K562 (cell line): ENCODE data around the gene PTPRZ1. TPM values are rescaled to one million over a fixed set of nuclear protein-coding genes. Genes with fewer than 3 reads are reported as not detected.

Experiments used
- ATF7 ChIP-seq: fragments of 450-650 bp; IDR thresholded peaks from 2 replicates; pipeline ENCODE4 v1.7.1; 2014; ENCODE audit warnings: mild to moderate bottlenecking, moderate library complexity
- MAFG ChIP-seq: fragments of 450-650 bp; conservative IDR thresholded peaks from 2 replicates; pipeline ENCODE4 v1.6.1; 2016; ENCODE audit warnings: missing genetic modification characterization, missing compliant biosample characterization
- MEF2A ChIP-seq: IDR thresholded peaks from 2 replicates; pipeline ENCODE4 v1.6.1; 2011; ENCODE audit warnings: low read depth, mild to moderate bottlenecking, low read length, moderate library complexity; ENCODE audit not compliant: control insufficient read depth
- SUPT5H ChIP-seq: fragments of 450-650 bp; IDR thresholded peaks from 2 replicates; pipeline ENCODE4 v1.6.1; 2016
- ZNF212 ChIP-seq: fragments of 450-650 bp; formaldehyde crosslinking; IDR thresholded peaks from 2 replicates; pipeline ENCODE4 v1.4.0; 2020; ENCODE audit warnings: mild to moderate bottlenecking
- polyA plus RNA-seq, 8 experiments: library from polyadenylated mRNA; depleted of rRNA in 4 of 8; stranded (reverse) in 5 of 8; unstranded in 3 of 8; fragments of >200 nt; fragmentation: Nextera tagmentation in 2 of 8; fragmentation: Illumina TruSeq in 1 of 8; extraction: Ambion mirVana in 2 of 8; extraction: Trizol in 1 of 8; gene quantifications; 2 replicates each; pipeline versions ENCODE4 v1.2.1 to v1.2.3, GENCODE V29; 2011 to 2014; ENCODE audit warnings: inconsistent platforms in 1 of 8, missing spikeins in 1 of 8
- total RNA-seq, 7 experiments: library from RNA; depleted of rRNA in 6 of 7; stranded (reverse); fragments of >200 nt in 6 of 7; fragmentation: Illumina TruSeq in 2 of 7; extraction: Trizol in 2 of 7; gene quantifications; 2 replicates each; pipeline versions ENCODE4 v1.2.1 to v1.2.3, GENCODE V29; 2011 to 2021; ENCODE audit warnings: low replicate concordance in 1 of 7
- TF ChIP-seq, protein P1 (sequence below): fragments of 450-650 bp; IDR thresholded peaks from 2 replicates; pipeline ENCODE4 v1.6.1; 2017; ENCODE audit warnings: antibody characterized with exemption, mild to moderate bottlenecking
- TF ChIP-seq, protein P2 (sequence below), 2 experiments: fragments of 450-650 bp in 1 of 2; sonication (generic) in 1 of 2; formaldehyde crosslinking in 1 of 2; IDR thresholded peaks; 2 replicates each; pipeline versions ENCODE4 v1.7.1 to v1.9.0; 2016 to 2022; ENCODE audit warnings: inconsistent platforms in 1 of 2, mild to moderate bottlenecking in 1 of 2, missing genetic modification reagents in 1 of 2
- TF ChIP-seq, protein P3 (sequence below), 2 experiments: IDR thresholded peaks; 2 replicates each; pipeline ENCODE4 v1.6.1; 2011; ENCODE audit warnings: borderline replicate concordance in 1 of 2, control low read depth in 1 of 2, low read depth in 1 of 2, low read length in 1 of 2, mild to moderate bottlenecking in 1 of 2, mixed read lengths in 1 of 2, moderate library complexity in 1 of 2; ENCODE audit not compliant: insufficient read depth in 1 of 2, insufficient read length in 1 of 2, poor library complexity in 1 of 2, severe bottlenecking in 1 of 2; ENCODE audit errors: extremely low read depth in 1 of 2
- TF ChIP-seq, protein P4 (sequence below): IDR thresholded peaks from 2 replicates; pipeline ENCODE4 v1.6.1; 2012; ENCODE audit warnings: low read depth, low read length, improper control_type of control experiment, borderline replicate concordance

The PTPRZ1 gene
- total and polyA plus RNA-seq, 9 of the 15 experiments (the other 6 are each of a cell fraction or from before 2014, with no cell fraction given) = 0.04 TPM; not detected in 7

DNA sequence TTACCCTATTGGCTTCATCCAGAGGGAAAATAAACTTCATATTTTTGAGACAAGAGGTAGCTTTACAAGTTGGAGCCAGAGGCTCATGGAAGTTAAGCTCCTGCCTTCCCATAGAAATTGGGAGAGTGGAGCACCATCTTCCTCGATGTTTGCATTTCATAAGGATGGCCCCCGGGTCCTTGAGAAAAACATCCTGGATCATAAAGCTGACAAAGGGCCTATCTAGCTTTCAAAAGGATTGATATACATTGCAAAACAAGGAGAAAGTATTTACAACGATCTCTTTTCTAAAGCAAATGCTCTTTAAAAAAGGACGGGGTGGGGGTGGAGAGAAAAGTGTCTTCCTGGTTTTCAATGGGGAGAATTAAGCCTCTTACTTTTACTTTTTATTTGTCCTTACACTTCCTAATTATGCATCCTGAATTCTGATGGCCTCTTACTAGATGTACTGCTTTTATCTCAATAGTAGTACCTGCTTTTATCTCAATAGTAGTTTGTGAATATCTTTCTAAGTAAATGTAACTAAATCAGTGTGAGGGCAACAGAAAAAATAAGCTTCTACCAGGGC lies 65.6 kb downstream of the PTPRZ1 start (continued):
- TF ChIP-seq, protein P1, sequence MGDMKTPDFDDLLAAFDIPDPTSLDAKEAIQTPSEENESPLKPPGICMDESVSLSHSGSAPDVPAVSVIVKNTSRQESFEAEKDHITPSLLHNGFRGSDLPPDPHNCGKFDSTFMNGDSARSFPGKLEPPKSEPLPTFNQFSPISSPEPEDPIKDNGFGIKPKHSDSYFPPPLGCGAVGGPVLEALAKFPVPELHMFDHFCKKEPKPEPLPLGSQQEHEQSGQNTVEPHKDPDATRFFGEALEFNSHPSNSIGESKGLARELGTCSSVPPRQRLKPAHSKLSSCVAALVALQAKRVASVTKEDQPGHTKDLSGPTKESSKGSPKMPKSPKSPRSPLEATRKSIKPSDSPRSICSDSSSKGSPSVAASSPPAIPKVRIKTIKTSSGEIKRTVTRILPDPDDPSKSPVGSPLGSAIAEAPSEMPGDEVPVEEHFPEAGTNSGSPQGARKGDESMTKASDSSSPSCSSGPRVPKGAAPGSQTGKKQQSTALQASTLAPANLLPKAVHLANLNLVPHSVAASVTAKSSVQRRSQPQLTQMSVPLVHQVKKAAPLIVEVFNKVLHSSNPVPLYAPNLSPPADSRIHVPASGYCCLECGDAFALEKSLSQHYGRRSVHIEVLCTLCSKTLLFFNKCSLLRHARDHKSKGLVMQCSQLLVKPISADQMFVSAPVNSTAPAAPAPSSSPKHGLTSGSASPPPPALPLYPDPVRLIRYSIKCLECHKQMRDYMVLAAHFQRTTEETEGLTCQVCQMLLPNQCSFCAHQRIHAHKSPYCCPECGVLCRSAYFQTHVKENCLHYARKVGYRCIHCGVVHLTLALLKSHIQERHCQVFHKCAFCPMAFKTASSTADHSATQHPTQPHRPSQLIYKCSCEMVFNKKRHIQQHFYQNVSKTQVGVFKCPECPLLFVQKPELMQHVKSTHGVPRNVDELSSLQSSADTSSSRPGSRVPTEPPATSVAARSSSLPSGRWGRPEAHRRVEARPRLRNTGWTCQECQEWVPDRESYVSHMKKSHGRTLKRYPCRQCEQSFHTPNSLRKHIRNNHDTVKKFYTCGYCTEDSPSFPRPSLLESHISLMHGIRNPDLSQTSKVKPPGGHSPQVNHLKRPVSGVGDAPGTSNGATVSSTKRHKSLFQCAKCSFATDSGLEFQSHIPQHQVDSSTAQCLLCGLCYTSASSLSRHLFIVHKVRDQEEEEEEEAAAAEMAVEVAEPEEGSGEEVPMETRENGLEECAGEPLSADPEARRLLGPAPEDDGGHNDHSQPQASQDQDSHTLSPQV = no peak
- TF ChIP-seq ATF7 (no peak), MAFG (tag) (no peak), ZNF212 (CRISPR knock-in tag) (no peak), SUPT5H (no peak), MEF2A (no peak)
- TF ChIP-seq, protein P2, sequence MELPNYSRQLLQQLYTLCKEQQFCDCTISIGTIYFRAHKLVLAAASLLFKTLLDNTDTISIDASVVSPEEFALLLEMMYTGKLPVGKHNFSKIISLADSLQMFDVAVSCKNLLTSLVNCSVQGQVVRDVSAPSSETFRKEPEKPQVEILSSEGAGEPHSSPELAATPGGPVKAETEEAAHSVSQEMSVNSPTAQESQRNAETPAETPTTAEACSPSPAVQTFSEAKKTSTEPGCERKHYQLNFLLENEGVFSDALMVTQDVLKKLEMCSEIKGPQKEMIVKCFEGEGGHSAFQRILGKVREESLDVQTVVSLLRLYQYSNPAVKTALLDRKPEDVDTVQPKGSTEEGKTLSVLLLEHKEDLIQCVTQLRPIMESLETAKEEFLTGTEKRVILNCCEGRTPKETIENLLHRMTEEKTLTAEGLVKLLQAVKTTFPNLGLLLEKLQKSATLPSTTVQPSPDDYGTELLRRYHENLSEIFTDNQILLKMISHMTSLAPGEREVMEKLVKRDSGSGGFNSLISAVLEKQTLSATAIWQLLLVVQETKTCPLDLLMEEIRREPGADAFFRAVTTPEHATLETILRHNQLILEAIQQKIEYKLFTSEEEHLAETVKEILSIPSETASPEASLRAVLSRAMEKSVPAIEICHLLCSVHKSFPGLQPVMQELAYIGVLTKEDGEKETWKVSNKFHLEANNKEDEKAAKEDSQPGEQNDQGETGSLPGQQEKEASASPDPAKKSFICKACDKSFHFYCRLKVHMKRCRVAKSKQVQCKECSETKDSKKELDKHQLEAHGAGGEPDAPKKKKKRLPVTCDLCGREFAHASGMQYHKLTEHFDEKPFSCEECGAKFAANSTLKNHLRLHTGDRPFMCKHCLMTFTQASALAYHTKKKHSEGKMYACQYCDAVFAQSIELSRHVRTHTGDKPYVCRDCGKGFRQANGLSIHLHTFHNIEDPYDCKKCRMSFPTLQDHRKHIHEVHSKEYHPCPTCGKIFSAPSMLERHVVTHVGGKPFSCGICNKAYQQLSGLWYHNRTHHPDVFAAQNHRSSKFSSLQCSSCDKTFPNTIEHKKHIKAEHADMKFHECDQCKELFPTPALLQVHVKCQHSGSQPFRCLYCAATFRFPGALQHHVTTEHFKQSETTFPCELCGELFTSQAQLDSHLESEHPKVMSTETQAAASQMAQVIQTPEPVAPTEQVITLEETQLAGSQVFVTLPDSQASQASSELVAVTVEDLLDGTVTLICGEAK (IDR thresholded peaks at IDR 0.05) = no peak
- TF ChIP-seq, protein P2 (CRISPR knock-in tag; IDR thresholded peaks at IDR 0.05) = no peak
- TF ChIP-seq, protein P3, sequence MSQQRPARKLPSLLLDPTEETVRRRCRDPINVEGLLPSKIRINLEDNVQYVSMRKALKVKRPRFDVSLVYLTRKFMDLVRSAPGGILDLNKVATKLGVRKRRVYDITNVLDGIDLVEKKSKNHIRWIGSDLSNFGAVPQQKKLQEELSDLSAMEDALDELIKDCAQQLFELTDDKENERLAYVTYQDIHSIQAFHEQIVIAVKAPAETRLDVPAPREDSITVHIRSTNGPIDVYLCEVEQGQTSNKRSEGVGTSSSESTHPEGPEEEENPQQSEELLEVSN (IDR thresholded peaks at IDR 0.05; ENCODE audit: borderline replicate concordance in 1 of 2, extremely low read depth in 1 of 2, insufficient read depth in 1 of 2, insufficient read length in 1 of 2, low read depth in 1 of 2, low read length in 1 of 2, poor library complexity in 1 of 2, severe bottlenecking in 1 of 2) = no peak
- TF ChIP-seq, protein P4, sequence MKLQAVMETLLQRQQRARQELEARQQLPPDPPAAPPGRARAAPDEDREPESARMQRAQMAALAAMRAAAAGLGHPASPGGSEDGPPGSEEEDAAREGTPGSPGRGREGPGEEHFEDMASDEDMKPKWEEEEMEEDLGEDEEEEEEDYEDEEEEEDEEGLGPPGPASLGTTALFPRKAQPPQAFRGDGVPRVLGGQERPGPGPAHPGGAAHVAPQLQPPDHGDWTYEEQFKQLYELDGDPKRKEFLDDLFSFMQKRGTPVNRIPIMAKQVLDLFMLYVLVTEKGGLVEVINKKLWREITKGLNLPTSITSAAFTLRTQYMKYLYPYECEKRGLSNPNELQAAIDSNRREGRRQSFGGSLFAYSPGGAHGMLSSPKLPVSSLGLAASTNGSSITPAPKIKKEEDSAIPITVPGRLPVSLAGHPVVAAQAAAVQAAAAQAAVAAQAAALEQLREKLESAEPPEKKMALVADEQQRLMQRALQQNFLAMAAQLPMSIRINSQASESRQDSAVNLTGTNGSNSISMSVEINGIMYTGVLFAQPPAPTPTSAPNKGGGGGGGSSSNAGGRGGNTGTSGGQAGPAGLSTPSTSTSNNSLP = no peak
